IPS-11a (cell line): Measurements from ENCODE around the gene FBXO5.
"Not testable (repeated sequence)": the region's sequence is repeated elsewhere in the genome, so short reads cannot be mapped to it uniquely, and the experiment has no call there.

Experiments
- H3K4me3 ChIP-seq: one replicate; pipeline ENCODE4 v1.5.1; 2013; ENCODE audit warnings: low read depth, low read length, control low read depth

Gene FBXO5, protein sequence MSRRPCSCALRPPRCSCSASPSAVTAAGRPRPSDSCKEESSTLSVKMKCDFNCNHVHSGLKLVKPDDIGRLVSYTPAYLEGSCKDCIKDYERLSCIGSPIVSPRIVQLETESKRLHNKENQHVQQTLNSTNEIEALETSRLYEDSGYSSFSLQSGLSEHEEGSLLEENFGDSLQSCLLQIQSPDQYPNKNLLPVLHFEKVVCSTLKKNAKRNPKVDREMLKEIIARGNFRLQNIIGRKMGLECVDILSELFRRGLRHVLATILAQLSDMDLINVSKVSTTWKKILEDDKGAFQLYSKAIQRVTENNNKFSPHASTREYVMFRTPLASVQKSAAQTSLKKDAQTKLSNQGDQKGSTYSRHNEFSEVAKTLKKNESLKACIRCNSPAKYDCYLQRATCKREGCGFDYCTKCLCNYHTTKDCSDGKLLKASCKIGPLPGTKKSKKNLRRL

DNA sequence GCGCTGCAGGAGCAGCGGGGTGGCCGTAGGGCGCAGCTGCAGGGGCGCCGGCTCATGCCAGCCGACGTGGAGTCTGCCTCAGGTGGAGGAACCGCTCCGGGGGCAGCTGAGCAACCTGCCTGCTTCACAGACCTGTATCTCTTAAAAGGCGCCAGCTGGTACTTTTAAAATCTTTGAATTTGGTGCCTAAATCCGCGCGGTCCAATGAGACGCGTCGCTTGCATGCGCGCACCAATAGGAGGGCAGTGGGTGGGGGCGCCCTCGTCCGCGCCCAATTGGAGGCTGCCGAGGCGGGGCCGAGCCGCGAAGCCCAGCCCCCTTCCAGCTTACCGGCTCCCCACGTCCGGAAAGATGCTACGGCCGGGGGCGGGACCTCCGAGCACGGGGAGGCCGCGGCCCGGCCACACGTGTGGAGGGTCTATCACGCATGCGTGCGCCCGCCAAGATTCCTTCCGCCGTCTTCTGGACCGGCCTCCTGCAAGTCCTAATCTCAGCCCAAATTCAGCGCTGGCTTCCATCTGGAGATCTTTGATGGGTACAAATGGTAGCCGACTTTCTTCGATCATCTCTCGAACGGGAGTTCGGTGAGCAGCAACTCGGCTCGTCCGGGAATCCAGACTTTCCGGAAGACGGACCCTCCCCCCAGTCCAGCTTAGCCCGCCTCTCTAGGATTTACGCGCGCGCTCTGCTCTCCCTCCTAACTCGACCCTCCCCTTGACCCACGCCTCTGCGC lies at the start of gene FBXO5:
TSS of gene FBXO5 (minus strand) at position 138 of the 733 bp plus-strand sequence. CDS start at position 56, 82 bp downstream.
- peak within 1 kb of the TSS; percentile 85 for H3K4me3 ChIP-seq

DNA sequence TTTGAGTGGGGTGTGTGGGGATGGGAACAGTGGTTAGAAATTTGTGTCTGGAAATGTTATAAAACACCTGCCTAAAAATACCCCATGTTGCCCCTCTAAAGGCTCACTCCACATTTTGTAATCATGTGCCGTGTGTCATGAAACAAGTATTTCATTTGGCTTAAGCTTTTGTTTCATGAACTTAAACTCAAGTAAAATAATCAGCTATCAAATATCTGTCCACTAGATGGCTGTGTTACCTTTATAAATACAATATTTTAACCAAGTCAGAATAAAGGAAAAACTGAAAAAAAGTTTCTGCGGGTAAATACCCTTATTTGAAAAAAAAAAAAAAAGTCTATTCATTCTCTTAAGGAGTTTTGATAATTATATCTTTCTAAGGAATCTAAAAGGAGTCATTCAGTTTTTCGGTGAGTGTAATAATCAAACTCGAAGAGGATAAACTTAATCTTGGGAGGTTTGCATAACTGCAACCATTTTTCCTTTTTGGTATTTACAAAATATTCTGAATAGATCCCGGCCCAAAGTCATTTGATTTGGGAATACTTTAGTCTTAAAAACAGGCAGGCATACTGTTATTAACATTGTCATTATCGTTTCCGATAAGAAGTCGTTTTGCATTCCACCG lies 49.5 kb upstream of the FBXO5 start:
- no peak overlapping the region for H3K4me3 ChIP-seq

DNA sequence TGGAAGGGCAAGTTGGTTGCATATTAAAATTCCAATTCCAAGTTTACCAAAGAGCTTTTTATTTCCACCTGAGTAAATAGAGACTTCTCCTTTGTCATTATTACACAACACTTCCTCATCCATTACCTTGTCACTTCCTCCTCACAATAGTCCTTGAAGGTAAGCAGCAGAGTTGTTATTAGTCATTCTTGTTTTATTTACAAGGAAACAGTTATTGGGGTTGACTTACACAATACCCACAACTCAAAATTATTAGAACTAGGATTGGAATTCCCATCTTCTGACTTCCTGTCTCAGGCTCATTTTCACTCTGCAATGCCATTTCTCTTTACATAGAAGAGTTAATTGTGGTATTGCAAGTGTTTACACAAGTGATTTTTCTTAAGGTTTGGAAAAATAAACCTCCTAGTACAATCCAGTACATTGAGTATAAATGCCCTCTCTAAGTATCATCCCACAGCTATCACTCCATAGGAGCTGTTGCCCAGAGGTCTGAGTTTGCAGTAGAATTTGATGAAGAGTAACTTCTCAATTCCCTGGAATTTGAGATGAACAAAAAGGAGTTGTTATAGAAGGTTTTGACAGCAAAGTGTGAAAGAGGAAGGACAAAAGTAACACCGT lies 48.6 kb upstream of the FBXO5 start:
- H3K4me3 ChIP-seq, result no peak overlapping the region

DNA sequence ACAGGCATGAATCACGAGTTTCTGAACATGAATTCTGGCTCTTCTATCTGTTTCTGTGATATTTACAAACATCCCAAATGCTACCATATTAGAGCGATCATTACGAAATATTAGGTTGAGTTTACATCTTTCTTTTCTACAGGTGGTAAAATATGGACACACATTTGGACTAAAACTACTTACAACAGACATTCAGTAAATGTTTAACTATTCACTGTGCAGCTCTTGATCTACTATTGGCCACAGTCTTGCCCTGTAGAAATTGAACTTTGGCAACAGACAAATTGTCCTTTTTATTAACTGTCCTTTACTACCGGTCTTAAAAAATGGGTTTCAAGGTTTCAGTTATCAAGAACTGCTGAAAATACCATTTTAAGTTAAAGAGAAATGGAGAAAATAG lies 46.1 kb upstream of the FBXO5 start:
- H3K4me3 ChIP-seq, result no peak overlapping the region

DNA sequence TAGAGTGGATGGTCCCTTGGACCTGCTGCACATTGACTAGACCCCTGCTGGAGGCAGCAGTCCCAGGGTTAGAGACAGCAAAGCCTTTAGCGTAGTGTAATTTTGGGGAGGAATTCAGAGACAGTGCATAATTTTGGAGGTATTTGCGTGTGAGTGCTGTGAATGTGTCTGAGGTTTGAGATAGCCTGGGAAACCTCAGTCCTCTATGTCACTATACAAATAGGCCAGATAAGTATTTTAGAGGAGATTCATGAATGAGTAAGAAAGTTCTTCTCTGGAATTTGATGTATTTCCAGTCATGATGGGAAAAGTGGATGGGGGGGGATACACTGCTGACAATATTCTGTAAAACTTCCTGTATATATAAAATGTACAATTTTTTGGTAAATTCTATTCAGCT lies 45.4 kb upstream of the FBXO5 start:
- H3K4me3 ChIP-seq, result no peak overlapping the region

DNA sequence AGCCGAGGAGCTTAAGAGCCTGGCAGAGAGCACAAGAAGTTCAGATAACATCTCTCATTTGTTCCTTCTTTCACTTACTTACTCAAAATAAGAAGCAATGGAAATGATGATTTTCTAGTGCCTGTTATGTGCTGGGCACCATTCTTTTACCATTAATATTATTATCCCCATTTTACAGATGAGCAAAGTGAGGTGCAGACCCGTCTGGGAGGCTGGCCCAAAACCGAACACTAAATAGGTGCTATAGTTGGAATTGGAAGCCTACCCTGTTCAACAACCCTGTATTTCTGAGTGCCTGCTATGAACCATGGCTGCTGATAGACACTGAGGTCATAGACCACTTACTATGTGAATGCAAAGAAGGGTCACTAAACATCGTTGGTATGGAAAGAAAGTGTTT lies 44.6 kb upstream of the FBXO5 start:
- no peak overlapping the region for H3K4me3 ChIP-seq

DNA sequence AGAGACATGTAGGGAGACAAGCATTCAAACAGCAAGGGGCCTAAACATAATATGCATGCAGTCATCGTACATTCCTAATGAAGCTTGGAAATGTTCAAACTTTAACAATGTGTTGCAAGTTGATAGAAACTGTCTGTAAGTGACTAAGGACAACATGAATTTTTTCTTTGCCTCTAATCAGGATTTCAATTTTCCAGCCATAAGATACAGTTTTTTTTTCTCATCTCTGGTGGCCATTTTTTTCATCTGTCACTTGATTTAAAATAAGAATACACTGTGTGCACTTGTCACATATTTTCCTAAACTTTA lies 41.8 kb upstream of the FBXO5 start:
- no peak overlapping the region for H3K4me3 ChIP-seq

DNA sequence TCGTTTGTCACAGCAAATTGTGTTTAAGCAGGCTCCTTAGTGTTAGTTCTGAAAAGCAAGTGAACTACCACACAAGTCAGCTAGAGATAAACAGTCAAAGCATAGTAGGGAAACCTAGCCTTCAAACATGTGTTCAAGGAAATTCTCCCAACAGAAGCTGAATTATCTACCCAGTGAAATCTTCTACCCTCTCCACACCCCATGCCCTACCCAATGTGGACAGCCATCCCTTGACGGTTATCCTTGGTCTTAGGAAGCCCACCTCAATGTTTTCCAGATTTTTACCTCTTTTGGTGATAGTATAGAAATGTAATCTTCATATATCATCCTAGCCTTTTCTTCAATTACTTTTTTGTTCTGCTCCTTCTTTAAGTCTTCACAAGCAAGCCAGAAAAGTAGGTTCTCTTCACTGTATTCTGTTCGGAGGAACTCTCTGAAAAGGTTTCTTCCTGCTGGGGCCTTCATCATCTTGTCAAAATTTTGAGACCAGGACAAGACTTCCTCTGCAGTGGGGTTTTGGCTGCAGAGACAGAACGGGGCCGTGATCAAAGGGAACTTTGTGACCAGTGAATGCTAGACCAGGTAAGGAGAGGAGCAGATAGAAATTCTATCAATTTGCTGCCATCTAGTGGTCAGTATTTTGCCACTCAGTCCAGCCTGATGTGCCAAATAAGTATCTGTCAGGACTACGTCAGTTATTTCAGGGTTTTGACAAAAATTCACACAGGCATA lies 41.3 kb upstream of the FBXO5 start:
- H3K4me3 ChIP-seq, result no peak overlapping the region

DNA sequence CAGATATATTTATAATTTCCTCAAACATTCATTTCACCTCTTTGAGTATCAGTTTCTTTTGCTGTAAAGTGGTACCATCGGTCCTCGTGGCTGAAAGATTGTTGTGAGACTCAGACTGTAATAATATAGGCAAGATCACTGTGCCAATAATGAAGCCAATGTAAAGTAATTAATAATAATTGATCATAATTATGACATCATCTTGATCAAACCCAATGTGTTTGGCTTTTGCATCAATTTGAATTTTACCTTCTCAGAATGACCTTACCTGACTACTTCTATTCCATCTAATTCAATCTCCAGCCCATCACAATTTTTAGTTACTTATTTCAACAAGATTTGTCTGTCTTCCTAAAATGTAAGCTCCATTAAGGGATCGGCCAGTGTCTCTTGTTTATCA lies 35.5 kb upstream of the FBXO5 start:
- H3K4me3 ChIP-seq, result no peak overlapping the region

DNA sequence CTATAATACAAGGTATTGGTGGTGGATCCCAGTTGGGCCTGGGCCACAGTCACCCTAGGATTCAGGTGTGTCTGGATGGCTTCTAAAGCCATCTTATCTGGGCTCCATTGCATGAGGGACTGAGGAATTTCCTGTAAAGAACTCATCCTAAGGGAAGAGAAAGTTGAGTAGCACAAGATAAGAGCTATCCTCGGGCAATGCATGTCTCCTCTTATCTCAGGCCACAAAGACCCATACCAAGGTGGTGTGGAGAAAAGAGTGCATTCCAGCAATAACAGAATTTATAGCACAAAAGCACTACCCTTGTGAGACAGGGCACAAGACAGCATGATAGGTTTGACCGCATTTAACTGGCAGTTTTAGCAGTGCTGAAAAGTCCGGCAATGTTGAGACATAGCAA lies 34.0 kb upstream of the FBXO5 start:
- H3K4me3 ChIP-seq, result no peak overlapping the region

DNA sequence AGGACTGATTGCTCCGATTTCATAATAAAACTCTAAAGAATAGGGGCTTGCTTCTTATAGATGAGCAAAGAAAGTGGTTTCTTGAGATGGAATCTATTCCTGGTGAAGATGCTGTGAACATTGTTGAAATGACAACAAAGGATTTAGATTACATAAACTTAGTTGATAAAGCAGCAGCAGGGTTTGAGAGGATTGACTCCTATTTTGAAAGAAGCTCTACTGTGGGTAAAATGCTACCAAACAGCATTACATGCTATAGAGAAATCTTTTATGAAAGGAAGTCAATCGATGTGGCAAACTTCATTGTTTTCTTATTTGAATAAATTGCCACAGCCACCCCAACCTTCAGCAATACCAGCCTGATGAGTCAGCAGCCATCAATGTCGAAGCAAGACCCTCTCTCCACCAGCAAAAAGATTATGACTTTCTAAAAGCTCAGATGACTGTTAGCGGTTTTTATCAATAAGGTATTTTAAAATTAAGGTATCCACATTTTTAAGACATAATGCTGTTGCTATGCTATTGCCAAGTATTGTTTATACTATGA lies 32.3 kb upstream of the FBXO5 start:
- H3K4me3 ChIP-seq, result no peak overlapping the region

DNA sequence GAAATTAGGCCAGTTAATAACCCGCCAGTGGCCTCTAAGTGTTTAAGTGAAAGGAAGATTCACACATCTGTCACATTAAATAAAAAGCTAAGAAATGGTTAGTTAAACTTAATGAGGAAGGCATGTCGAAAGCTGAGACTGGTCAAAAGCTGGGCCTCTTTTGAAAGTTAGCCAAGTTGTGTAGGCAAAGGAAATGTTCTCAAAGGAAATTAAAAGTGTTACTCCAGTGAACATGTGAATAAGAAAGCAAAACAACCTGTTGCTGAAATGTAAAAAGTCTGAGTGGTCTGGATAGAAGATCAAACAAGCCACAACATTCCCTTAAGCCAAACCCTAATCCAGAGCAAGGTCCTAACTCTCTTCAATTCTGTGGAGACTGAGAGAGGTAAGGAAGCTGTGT lies 30.6 kb upstream of the FBXO5 start:
- no peak overlapping the region for H3K4me3 ChIP-seq

DNA sequence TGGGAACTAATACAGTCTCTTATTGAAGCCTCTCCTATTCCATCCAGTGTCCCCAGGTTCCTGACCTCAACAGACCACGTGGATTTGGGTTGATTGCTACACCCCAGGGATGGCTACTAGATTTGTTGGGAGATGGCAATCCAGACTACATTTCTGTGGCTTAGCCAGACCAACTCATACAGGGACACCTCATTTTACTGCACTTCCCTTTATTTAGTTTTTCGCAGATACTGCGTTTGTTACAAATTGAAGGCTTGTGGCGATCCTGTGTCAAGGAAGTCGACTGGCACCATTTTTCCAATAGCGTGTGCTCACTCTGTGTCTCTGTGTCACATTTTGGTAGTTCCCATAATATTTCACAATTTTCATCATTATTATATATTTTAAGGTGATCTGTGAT lies 30.0 kb upstream of the FBXO5 start:
- no peak overlapping the region for H3K4me3 ChIP-seq

DNA sequence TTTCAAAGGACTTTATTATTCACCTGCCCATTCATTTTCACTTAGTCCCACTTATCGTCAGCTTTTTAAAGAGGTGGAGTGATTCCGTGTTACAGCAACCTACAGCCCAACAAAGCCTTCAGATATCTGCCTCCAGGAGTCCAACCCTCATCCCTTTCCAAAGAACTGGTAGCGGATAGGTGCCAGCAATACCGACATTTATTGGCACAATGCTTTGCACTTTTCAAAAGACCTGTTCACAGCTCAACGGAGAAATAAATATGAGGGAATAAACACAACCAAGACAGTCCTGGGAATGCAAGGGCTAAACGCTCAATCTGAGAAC lies 20.5 kb upstream of the FBXO5 start:
- H3K4me3 ChIP-seq, result peak overlapping the region; percentile 89

DNA sequence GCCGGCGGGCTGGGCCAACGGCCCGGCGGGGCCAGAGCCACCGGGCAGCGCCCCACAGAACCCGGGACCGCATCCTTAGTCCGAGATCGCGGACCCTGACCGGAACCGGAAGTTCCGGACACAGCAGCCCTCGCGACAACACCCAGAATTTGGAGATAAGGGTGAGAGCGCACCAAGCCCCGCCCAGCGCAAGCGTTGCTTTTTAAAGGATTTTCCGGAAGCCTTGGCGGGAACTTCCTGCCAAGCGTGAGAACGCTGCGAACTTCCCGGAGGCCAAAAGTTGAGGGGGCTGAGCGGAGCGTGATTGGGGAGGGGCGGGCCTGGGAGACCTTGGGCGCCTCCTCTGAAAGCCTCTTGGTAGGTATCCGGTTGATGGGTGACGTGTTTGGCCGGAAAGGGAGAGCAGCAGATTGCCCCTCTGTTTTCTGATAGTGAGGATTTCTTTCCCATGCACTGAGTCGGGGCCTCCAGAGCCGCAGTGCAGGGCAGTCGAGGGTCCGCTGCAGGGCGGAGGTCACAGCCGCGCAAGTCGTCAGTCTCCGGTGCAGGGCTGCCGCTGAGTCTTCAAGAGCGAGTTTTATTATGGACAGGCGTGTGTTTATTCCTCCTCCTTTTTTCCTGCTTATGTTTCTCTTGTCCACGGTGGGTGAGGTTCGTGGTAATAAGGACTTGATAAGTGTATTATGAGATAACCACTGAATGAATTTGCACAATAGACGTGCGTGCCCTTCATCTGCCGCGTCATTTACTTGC lies 19.9 kb upstream of the FBXO5 start, which contains the start of gene MTRF1L:
TSS of gene MTRF1L (minus strand) at position 97 of the 753 bp plus-strand sequence. CDS start at position 73, 24 bp downstream.
- peak within 1 kb of the TSS; percentile 96 for H3K4me3 ChIP-seq

DNA sequence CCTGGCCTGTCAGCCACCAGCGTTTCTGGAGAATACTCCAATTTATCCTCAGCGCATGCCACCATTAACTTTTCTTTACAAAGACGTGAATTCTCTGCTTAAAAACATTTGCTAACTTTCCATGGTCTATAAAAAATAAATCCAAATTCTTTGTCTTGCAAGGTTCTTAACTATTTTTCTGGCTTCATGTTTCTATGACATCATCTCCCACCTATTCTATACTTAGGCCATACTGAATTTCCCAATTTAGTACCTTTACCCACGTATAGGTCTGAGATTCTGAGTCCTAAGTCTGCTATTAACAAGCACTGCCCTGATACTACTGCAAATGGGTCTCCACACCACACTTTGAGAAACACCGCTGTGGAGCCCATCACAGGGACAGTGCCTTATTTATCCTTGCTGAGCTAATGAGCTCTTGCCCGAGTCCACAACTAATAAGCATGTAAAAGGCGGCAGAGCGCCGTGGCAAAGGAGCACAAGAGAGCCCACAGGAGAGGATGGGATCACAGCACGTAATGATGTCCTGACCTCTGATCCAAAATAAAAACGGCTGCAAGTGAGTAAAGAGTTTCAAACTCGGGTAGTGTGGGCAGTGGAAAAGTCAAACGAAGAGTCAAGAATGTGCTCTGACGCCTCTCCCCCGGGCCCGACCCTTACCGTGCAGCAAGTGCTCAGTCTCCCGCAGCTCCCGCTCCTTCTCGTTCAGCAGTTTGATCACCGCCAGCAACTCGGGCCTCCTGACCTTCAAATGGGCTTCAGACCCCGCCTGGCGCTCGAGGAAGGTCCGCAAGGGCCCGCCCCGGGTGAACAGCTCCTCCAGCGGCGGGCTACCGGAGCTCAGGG lies 19.1 kb upstream of the FBXO5 start:
- peak overlapping the region; percentile 96 for H3K4me3 ChIP-seq

DNA sequence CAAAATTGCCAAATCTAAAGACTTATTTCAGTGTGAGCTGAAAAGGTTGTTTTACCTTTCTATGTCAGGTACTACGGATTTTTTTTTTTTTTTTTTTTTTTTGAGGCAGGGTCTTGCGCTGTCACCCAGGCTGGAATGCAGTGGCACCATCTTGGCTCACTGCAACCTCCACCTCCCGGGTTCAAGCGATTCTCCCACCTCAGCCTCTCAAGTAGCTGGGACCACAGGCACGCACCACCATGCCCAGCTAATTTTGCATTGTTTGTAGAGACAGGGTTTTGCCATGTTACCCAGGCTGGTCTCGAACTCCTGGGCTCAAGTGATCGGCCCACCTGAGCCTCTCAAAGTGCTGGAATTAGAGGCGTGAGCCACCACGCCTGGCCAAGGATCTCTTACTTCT lies 17.9 kb upstream of the FBXO5 start:
- H3K4me3 ChIP-seq, result not testable (repeated sequence)

DNA sequence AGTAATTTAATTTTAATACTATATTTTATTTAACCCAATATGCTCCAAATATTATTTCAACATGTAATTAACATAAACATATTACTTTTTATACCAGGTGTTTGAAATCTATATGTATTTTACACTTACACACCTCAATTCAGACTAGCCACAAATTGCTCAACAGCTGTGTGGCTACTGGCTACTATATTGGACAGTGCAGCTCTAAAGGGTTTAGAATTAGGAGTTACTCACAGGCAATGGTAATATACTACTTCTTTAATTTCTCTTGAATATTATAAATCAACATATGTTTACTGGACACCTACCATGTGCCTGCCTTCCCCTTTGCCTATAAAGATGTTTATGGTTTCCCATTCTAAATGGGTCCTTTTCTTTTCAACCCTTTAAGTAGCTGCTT lies 17.4 kb upstream of the FBXO5 start:
- no peak overlapping the region for H3K4me3 ChIP-seq

DNA sequence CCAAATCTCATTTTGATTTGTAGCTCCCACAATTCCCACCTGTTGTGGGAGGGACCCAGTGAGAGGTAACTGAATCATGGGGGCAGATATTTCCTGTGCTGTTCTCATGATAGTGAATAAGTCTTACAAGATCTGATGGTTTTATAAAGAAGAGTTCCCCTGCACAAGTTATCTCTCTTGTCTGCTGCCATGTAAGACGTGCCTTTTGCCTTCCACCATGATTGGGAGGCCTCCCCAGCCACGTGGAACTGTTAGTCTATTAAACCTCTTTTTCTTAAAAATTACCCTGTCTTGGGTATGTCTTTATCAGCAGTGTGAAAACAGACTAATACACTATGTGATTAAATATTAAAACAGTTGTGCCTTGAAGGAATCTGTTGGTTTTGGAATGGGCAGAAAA lies 16.7 kb upstream of the FBXO5 start:
- H3K4me3 ChIP-seq, result not testable (repeated sequence)
